HT1080 (cell line): ENCODE results near the gene TPRG1L. TPM values are rescaled to one million over a fixed set of nuclear protein-coding genes. Genes with fewer than 3 reads are reported as not detected.

Experiments
- DNase-seq: peaks from one replicate; pipeline ENCODE4 v3.0.0-alpha.2; 2015; ENCODE audit warnings: low read depth
- total RNA-seq: library from RNA; depleted of rRNA; stranded (reverse); fragments of >200 nt; shearing (Covaris generic); gene quantifications from 2 replicates; pipeline ENCODE4 v1.2.3, GENCODE V29; 2014

Gene TPRG1L
- total RNA-seq, 1 experiment from 2014 or later = 14.4 TPM

DNA sequence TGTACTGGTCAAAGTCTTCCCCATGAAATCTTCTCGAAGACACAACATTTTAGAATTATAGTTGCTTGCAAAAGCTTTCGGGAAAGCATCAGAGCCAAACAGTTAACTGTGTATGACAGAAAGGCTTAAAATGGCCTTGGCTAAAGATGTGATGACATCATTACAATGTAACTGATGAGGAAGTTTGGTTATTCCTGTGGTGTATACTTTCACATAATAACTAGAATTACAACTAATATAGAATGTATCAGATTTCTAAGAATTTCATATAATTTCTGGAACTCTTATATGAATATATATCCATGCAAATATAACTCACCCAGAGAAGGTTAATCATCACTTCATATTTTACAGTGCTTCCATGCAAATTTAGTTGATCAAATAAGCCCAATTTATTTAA is 35.9 kb downstream of the TPRG1L start:
- no peak for DNase-seq

DNA sequence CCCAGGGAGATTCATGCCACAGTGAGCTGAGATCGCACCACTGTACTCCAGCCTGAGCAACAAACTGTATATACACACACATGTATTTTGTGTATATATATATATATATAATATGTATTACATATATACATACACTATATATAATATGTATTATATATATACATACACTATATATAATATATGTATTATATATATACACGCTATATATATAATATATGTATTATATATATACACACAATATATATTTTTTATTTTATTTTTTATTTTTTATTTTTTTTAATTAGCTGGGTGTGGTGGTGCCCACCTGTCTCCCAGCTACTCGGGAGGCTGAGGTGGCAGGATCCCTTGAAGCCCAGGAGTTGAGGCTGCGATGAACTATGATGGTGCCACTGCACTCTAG is 36.8 kb downstream of the TPRG1L start:
- no peak for DNase-seq

DNA sequence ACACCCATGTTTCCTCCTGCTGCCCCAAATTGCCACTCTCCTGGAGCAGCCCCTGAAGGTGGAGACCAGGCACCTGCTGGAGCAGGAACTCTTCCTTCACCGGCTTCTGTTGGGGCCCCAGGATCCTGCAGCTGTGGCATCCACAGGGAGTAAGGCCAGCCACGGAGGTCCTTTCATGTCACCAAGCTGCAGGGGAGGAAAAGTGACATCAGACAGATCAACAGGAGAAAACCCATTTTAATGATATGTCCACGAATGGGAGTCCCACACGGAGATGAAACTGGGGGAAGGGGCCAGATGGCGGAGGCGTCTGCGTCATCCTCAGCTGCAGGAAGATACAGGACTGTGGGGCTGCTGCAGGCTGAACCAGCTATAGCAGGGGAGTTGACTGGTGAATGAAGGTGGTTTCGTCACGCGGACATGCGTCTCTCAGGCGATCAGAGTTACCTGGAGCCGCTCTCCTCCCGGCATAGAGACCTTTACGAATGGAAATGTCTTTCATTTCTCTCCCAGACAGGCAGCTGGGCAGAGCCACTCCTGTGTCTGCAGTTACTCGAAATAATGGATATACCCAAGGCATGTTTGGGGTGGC is 37.4 kb downstream of the TPRG1L start:
- DNase-seq = no peak

DNA sequence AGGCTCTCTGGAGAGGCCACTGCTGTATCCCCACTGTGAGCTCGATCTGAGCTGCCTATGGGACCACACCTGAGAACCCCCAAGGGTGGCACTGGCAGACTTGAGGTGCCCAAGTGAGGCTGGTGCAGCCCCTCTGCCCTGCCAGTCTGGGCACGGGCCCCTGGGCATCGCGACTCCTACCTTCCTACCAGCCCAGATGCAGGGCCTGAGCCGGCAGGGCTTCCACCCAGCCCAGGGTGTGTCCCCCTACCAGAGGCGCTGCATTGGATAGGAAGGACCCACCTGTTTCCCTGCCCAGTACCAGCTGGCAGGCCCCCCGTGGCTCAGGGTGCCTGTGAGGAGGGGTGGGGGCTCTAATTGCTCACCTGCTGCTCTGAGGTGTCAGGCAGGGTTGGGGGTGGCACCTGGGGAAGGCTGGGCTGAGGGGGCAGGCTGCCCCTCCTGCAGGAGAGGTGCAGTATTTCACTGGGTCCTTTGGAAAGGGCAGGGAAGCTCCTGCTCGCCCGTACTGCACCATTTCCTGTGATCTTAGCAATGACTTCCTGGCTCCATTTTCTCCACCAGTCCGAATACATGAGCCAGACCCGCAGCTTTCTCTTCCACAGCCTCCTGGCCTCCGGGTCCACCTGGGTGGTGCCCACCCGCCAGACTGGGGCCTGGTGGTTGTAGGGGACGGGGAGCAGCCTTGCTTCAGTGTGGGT is 39.3 kb downstream of the TPRG1L start:
- DNase-seq = no peak

DNA sequence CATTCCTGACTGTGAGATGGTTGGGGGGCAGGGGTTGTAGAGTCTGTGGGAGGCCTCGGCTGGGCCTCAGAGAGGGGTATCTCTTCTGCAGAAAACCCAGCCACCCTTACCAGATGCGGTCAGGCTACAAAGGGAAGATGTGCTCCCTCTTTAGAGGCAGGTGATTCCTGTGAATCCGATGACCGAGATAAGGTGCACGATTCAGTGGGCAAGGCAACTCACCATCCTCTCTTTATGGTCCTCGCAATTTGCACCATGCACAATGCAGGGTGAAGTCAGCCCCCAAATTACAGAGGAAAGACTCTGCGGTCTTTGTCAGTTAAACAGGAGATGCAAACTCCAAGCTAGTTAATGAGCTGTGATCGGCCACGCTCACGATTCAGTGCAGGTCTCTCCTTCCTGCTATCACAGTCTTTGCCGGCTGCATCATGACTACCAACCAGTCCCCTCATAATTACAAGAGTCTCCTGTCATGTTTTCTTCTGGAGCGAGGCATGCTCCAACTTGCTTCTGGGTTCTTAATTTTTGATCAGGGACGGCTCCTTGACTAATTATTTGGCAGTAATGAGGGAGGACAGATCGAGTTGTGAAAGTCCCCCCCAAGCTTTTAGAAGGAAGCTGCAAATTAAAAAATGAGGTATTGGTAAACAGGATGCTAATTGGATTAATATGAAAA is 40.0 kb downstream of the TPRG1L start:
- no peak for DNase-seq

DNA sequence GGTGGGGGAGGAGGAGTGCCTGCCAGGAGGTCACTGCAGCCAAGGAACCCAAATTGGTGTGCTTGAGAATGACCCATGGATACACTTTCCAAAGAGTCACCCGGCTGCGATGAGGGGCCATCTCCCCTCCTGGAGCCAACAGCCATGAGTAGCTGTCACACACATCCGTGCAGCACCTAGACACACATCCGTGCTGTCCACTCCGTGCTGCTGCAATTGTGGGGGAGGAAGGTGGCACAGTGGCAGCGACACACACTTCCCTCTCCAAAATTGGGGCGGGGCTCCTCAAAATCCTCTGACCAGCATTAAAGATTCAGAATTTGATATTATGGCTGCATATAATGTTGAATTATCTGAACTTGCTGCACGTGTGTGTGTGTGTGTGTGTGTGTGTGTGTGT is 43.3 kb downstream of the TPRG1L start:
- DNase-seq = no peak

DNA sequence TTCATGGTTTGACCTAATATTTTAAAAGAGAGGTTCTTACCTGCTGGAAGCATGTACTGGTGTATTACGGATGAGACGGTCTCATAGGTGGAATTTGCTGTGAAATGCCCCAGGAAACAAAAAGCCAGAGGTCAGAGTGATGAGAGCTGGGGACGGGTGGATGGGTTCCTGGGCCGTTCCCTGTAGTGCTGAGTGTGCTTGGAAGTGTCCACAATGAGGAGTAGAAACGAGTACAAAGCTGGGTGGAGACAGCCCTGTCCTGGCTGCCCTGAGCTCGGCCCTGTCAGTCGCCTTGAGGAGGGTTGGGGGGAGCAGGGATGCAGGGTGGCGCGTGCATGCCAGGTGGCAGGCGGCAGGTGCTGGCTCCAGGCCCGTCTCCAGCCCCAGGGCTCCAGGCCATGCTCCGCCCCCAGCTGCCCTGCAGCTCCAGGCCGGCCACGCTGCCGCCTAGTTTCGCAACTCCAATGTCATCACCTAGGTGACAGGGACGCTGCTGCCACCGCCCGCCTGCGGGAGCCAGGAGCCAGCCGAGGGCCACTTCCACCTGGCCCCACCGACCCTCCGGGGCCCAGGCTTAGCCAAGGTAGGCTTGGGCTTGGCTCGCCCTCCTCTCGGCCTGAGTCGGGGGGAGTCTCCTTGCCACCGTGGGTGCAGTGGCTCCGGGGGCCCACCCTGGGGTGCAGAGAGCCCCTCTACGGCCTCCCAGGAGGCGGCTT is 43.9 kb downstream of the TPRG1L start:
- no peak for DNase-seq

DNA sequence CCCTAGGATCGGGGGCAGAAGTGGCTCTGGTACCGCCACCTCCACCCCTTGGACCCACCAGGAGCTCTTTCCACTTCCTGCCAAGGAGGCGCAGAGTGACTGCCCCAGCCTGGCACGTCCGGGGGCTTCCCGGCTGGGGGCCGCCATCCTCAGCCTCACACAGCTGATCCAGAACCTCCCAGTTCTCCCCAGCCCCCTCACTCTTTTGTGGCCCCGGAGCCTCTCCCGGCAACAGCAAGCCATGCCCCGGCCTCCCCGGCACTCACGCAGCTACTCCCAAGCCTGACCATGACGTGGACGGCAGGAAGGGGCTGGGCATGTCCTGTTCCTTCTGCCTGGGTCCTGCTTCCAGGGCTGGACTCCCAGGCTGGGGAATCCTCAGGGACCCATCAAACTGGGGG is 44.6 kb downstream of the TPRG1L start:
- no peak for DNase-seq

DNA sequence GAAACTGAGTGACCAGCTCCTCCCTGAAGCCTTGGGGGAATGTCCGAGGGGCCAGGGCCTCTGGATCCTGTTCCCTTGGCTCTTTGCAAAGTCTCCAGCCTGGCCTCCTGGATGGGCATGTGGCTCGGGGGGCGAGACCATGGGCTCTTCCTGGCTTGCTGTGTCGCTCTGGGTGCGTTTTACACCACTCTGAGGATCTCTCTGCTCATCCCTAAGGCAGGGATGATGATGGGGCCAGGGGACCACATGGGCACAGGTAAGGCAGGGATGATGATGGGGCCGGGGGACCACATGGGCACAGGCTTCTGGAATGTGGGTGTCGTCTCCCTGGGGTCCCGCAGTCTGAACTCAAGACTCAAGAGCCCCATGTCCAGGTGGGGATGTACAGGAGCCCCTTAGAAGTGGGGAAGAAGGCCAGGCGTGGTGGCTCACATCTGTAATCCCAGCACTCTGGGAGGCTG is 45.2 kb downstream of the TPRG1L start:
- DNase-seq = no peak

DNA sequence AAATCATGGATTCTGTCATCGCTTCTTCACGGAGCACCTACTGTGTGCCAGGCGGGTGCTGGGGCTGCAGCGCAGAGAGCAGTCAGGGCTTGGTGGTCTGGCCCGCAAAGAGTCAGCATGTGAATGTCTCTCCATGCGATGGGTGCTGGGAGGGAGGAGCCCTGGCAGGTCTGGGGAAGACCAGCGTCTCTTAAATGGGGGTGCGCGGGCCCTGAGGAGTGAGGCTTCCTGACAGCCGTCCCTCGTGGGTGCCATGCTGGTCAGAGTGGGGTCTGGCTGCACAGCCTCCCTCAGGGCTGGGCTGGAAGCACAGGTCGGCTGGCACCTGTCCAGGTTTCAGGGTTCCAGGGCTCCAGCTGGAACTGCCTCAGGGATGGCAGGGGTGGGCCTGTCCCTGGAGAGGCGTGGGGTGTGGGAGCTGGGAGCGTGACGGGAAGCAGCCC is 46.0 kb downstream of the TPRG1L start:
- no peak for DNase-seq

DNA sequence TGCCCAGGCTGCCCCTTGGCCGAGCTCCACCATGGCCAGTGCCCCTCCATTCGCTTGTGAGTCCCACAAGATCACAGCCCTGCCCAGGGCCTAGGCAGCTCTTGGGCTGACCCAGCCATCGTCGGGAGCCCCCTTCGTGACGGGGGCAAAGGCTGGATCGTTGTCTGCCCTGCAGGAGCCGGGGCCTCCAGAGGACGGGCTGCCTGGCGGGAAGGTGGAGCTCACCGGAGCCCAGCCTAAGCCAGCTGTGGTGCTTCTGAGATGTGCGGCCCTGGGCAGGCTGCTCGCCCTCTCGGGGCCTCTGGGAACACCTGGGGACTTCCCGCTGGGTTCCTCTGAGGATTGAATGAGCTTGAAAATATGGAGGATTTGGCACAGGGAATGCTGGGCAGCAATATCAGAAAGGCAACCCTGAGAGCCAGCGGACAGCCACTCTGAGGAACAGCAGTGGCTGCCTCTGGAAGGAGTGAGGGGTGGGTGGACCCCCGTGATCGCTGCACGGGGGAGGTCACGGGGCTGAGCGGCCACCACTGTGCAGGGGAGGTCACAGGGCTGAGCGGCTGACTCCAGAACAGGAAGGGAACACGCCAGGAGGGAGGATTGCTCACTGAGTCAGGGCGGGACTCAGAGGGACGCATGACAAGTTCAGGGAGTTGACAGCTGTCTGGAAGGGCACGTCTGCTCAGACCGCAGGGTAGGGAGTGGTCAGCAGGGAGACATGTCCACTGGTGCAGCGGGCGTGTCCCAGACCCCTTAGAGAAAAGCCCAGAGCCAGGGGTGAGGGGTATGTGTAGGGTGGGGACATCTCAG is 46.8 kb downstream of the TPRG1L start:
- DNase-seq = no peak

DNA sequence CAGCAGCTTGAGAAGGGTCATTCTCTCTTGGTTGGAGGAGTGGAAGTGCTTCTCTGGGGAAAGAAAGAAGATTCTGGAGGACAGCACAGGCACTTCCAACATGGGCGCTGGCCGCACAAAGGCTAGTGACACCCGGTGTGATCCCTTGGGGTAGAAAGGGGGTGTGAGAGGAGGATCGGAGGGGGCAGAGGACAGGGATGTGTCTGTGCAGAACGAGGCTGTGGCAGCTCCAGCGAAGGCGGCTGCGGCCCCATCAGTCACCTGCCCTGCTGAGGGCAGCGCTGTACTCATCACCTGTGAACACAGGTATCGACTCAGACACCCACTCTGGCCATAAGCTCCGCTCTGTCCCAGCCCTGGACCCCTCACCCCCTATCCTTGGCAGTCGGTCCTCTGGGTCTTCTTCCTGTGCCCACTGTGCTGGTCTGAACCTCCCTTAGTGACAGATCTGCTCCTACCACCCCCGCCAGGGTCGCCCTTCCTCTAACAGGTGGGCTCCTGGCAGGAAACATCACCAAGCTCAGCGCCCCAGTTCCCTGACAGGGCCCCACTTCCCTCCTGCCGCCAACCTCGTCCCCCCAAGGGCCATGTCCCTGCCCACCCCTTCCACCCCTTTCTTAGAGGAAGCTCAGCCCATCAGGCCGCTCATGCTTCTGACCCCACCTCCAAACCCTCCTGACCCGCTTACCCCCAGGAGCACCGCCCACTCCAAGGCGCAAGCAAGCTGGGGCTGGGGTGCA is 47.6 kb downstream of the TPRG1L start:
- DNase-seq = no peak

DNA sequence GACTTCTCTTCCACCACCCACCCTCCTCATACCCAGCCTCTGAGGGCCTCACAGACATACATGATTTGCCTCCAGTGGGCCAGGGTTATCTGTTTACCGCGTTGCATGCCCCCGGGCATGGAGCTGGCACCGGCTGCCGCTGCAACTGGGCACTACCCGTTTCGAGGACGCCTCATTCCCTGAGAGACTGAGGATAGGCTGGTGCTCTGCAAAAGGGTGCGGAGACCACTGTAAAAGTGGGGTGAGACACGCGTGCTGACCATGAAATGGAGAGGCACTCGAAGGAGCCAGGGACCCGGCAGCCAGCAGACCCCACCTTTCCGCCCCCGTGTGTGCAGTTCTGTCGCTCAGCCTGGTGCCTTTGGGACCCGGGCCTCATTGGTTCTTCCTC is 48.2 kb downstream of the TPRG1L start:
- DNase-seq = no peak

DNA sequence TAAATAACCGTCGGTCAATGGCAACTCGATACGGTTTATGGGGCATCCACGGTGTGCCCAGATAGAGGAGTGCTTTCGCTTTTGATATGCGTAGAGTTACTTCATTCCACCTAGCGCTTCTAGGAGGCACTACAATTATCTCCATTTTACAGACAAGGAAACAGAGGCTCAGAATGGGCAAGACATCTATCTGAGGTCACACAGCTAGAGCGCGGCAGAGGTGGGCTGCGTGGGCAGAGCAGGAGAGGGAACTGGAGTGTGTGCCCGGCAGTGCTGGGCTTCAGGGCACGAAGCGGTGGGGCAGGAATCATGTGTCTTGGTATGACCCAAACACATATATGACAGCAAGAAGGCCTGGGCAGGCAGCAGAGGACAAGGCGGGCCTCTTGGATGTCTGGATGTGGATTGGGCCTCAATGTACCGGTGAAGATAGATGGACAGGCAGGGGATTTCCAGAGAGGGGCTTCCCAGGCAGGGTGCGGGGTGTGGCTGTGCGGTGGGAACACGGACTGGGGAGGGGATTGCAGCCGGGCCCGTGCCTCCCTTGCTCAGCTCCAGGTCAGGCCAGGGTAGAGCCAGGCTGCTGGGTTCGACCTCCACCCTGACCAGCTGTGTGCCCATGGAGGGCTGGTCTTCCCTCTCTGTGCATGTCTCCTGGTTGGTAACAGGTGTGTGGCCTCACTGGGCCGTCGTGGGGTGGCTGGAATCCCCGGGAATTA is 48.7 kb downstream of the TPRG1L start:
- no peak for DNase-seq

DNA sequence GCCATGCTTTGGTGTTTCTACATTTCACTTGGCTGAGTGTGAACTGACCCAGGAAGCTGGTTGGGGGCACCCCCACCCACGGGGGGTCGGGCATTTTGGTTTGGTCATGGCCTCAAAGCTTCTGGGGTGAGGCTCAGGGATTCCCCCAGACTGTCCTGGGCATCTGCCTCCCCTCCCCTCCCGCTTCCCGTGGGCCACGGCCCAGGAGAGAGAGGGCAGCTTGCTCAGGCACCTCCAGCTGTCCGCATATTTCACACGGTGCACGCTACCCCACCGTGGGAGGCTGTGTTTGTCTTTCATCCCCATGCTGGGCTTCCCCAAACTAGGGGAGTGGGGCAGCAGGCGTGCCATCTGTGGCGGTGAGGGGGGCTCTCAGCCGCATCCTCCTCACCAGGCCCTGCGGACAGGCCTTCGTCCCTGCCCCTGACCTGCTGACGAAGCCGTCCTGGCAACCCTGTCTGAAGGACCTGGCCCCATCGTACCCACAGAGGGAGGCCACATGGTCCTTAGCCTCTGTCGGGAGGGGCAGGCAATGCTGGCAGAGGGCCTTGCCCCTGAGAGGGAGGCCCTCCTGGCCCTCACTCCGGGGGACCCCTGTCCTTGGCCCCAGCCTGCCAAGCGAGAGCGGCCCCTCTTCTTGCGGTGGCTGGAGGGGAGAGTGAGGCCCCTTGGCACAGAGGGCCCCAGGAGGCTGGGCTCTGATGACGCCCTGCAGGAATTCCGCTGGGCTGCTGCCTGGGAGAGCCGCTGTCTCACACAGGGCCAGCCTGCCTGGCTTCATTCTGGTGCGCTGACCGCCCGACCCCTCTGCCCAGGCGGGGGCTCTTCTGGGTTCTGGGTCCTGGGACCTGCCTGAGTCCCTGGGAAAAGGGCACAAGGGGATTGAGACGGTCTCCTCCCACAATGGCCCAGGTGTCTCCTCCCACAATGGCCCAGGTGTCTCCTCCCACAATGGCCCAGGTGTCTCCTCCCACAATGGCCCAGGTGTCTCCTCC is 49.6 kb downstream of the TPRG1L start:
- no peak for DNase-seq

DNA sequence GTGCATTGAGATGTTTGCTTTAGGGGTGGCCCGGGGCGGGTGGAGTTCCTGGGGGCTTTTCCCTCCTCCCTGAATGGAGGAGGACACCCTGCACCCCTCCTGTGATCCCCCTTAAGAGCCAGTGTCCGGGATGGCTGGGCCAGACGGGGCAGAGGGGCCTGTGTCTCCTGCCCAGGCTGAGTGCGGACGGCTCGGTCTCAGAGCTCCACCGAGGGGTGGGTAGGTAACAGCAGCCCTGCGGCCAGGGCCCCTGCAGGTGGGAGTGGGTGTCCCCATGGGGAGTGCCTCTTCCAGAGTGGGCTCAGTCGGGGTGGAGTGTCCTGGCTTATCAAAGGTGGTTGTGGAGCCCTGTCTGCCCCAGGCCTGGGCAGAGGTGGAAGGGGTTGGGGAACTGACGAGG is 50.6 kb downstream of the TPRG1L start:
- no peak for DNase-seq

DNA sequence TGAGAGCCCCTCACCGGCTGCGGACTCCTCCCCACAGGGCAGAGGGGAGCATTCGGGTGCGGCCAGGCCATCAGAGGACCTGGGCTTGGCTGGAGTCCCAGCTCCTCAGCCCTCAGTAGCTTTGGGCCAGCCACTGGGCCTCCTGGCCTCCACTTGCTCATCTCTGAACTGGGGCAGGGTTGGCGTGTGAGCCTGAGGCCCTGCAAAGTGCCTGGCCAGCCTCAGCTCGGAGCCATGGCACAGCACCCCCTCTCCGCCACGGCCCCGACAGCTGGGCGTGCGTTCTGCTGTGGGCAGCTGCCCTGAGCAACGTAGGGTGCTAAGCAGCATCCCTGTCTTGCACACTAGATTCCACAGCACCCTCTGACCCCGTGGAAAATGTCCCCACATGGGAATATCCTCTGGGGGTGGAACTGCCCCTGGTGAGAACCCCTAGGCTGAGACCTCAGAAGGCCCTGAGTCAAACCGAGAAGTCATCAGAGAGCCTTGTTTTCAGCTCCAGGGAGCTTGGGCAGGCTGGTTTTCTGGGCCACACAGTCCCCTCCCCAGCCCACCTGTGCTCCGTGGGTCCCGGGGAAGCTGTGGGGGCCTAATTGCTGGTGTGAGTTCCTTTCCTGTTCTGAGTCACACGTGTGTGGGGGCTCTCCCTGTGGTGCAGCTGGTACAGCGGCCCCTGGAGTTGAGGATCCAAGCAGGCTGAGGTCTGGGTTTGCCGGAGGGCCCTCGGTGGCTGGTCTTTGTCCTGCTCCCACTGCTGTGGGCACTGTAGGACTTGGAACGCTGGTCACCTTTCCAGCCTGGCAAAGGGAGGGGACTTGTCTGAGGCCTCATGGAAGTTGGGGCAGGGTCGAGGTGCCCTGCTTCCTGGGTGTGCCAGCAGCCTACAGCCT is 52.0 kb downstream of the TPRG1L start:
- DNase-seq = no peak

DNA sequence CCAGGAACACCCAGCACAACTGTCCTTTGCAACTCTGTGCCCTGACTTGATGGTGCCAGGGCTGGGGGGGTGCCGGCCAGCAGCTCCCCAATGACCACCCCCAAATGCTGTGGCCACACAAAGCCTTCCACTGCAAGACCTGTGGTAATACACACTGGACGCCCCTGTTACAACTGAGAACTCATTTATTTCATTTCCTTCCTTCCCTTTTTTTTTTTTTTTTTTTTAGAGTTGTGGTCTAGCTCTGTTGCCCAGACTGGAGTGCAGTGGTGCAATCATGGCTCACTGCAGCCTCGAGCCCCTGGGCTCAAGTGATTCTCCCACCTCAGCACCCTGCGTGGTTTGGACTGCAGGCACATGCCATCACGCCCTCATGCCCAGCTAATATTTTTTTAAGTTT is 52.7 kb downstream of the TPRG1L start:
- no peak for DNase-seq
